ENCODE measurements around the gene KLHL35. TPM values are rescaled to one million over a fixed set of nuclear protein-coding genes. Genes with fewer than 3 reads are reported as not detected.

The KLHL35 gene
- total and polyA plus RNA-seq, 2 donors (not counting 1 experiment from before 2014, with no cell fraction given): 0.42 to 1.3 TPM

GRCh38 chr11:75388386-75389275 lies 44.4 kb downstream of the KLHL35 start:
- DNase-seq (ENCODE audit: low read depth in 2 of 2): peak; percentile 61 to 86
- H3K4me3 ChIP-seq (replicated peaks in 1 of 4; ENCODE audit: control extremely low read depth in 1 of 4, insufficient read depth in 1 of 4, low read depth in 3 of 4, low read length in 4 of 4): no peak overlapping the region
- TF ChIP-seq CTCF (conservative IDR thresholded peaks at IDR 0.05 in 1 of 2, IDR thresholded peaks at IDR 0.05 in 1 of 2; ENCODE audit: low read depth in 1 of 2, low read length in 2 of 2) (peak; percentile 76 to 79), EZH2 (IDR thresholded peaks at IDR 0.05; ENCODE audit: low read length, missing control alignments) (no peak)
- no peaks in the 10 kb centered on the region for H3K27me3 ChIP-seq (ENCODE audit: control insufficient read depth, insufficient read depth, low read length)
- no peaks in the 10 kb centered on the region for H3K36me3 ChIP-seq (ENCODE audit: control insufficient read depth, insufficient read depth, low read length)
- H3K79me2 ChIP-seq (ENCODE audit: control insufficient read depth, insufficient read depth, low read length): no peaks in the 10 kb centered on the region
- H3K27ac ChIP-seq (ENCODE audit: insufficient read depth, low read length): no peak overlapping the region
- peaks cover 2% of the 10 kb centered on the region for H3K4me1 ChIP-seq (ENCODE audit: control insufficient read depth, extremely low read depth, insufficient read depth, low read length)
- peak overlapping the region; percentile 3 for H3K4me2 ChIP-seq (ENCODE audit: extremely low read depth, insufficient read depth, low read length)
- H3K9ac ChIP-seq (ENCODE audit: insufficient read depth, low read length): no peak overlapping the region
- H2AFZ ChIP-seq (ENCODE audit: low read length): no peak overlapping the region
- H3K9me3 ChIP-seq (ENCODE audit: control insufficient read depth, insufficient read depth, low read depth, low read length): no peaks in the 10 kb centered on the region
- no peaks in the 10 kb centered on the region for H4K20me1 ChIP-seq (ENCODE audit: control insufficient read depth, extremely low read depth, insufficient read depth, low read length)

- Histone ChIP-seq H3K27ac (ENCODE audit: insufficient read depth, low read length) (no peak overlapping the region), H3K4me2 (ENCODE audit: extremely low read depth, insufficient read depth, low read length) (no peak overlapping the region), H3K36me3 (ENCODE audit: control insufficient read depth, insufficient read depth, low read length) (no peaks in the 10 kb centered on the region), H3K9me3 (ENCODE audit: control insufficient read depth, insufficient read depth, low read depth, low read length) (no peaks in the 10 kb centered on the region), H3K4me1 (ENCODE audit: control insufficient read depth, extremely low read depth, insufficient read depth, low read length) (peaks cover 2% of the 10 kb centered on the region), H3K27me3 (ENCODE audit: control insufficient read depth, insufficient read depth, low read length) (no peaks in the 10 kb centered on the region), H4K20me1 (ENCODE audit: control insufficient read depth, extremely low read depth, insufficient read depth, low read length) (no peaks in the 10 kb centered on the region), H3K79me2 (ENCODE audit: control insufficient read depth, insufficient read depth, low read length) (no peaks in the 10 kb centered on the region), H3K4me3 (replicated peaks in 1 of 4; ENCODE audit: control extremely low read depth in 1 of 4, insufficient read depth in 1 of 4, low read depth in 3 of 4, low read length in 4 of 4) (no peak overlapping the region), H3K9ac (ENCODE audit: insufficient read depth, low read length) (no peak overlapping the region), H2AFZ (ENCODE audit: low read length) (no peak overlapping the region)
- peak in 1 of 2 donors; percentile 36 for DNase-seq (ENCODE audit: low read depth in 2 of 2)
- TF ChIP-seq CTCF (conservative IDR thresholded peaks at IDR 0.05 in 1 of 2, IDR thresholded peaks at IDR 0.05 in 1 of 2; ENCODE audit: low read depth in 1 of 2, low read length in 2 of 2) (no peak), EZH2 (IDR thresholded peaks at IDR 0.05; ENCODE audit: low read length, missing control alignments) (no peak)
Observed at GRCh38 chr11:75387736-75388294, 45.2 kb downstream of the KLHL35 start.

- no peak overlapping the region for H3K27ac ChIP-seq (ENCODE audit: insufficient read depth, low read length)
Observed at GRCh38 chr11:75386942-75387630, 45.9 kb downstream of the KLHL35 start.

More at GRCh38 chr11:75386942-75387630, 45.9 kb downstream of the KLHL35 start:
- Histone ChIP-seq H3K36me3 (ENCODE audit: control insufficient read depth, insufficient read depth, low read length) (no peaks in the 10 kb centered on the region), H3K4me1 (ENCODE audit: control insufficient read depth, extremely low read depth, insufficient read depth, low read length) (peaks cover 2% of the 10 kb centered on the region), H3K9ac (ENCODE audit: insufficient read depth, low read length) (no peak overlapping the region), H3K27me3 (ENCODE audit: control insufficient read depth, insufficient read depth, low read length) (no peaks in the 10 kb centered on the region), H4K20me1 (ENCODE audit: control insufficient read depth, extremely low read depth, insufficient read depth, low read length) (no peaks in the 10 kb centered on the region), H2AFZ (ENCODE audit: low read length) (no peak overlapping the region), H3K79me2 (ENCODE audit: control insufficient read depth, insufficient read depth, low read length) (no peaks in the 10 kb centered on the region), H3K9me3 (ENCODE audit: control insufficient read depth, insufficient read depth, low read depth, low read length) (no peaks in the 10 kb centered on the region), H3K4me3 (replicated peaks in 1 of 4; ENCODE audit: control extremely low read depth in 1 of 4, insufficient read depth in 1 of 4, low read depth in 3 of 4, low read length in 4 of 4) (no peak overlapping the region), H3K4me2 (ENCODE audit: extremely low read depth, insufficient read depth, low read length) (no peak overlapping the region)
- TF ChIP-seq EZH2 (IDR thresholded peaks at IDR 0.05; ENCODE audit: low read length, missing control alignments): no peak
- TF ChIP-seq CTCF (conservative IDR thresholded peaks at IDR 0.05 in 1 of 2, IDR thresholded peaks at IDR 0.05 in 1 of 2; ENCODE audit: low read depth in 1 of 2, low read length in 2 of 2): no peak
- peak in 1 of 2 donors; percentile 75 for DNase-seq (ENCODE audit: low read depth in 2 of 2)
